ENCODE data around the gene RFTN1.

RFTN1 gene

GRCh38 chr3:16266714-16267113 lies 246.8 kb downstream of the RFTN1 start:
- DNase-seq: no peak
- Histone ChIP-seq H4K8ac (ENCODE audit: low read depth, low read length) (no peak overlapping the region), H2BK15ac (replicated peaks; ENCODE audit: low read depth) (no peak overlapping the region), H3K36me3 (ENCODE audit: control insufficient read depth, insufficient read depth, low read length) (no peaks in the 10 kb centered on the region), H3K79me1 (ENCODE audit: low read length) (peaks cover 9% of the 10 kb centered on the region), H2BK5ac (ENCODE audit: low read length) (no peak overlapping the region), H3K56ac (ENCODE audit: low read length) (no peak overlapping the region), H3K27ac (ENCODE audit: low read depth, low read length) (no peak overlapping the region), H3K4me3 (ENCODE audit: low read length) (no peak overlapping the region), H2BK120ac (ENCODE audit: low read depth, low read length) (no peak overlapping the region), H4K5ac (ENCODE audit: low read length) (no peak overlapping the region), H2AK5ac (ENCODE audit: low read length) (no peak overlapping the region), H3K79me2 (ENCODE audit: control insufficient read depth, insufficient read depth, low read length) (peaks cover 35% of the 10 kb centered on the region), H3K18ac (ENCODE audit: low read length) (no peak overlapping the region), H3K4ac (ENCODE audit: low read depth, low read length) (no peak overlapping the region), H3K27me3 (ENCODE audit: insufficient read depth, low read length, poor library complexity) (no peaks in the 10 kb centered on the region), H3K23ac (ENCODE audit: low read length) (no peak overlapping the region), H3K9ac (ENCODE audit: low read length) (no peak overlapping the region), H3K4me2 (ENCODE audit: low read length) (no peak overlapping the region), H3K4me1 (ENCODE audit: control insufficient read depth, low read depth, low read length) (no peaks in the 10 kb centered on the region)
- WGBS (ENCODE audit: extremely low coverage, insufficient coverage, low lambda C conversion rate): no CpG with 5 or more reads among the region's 3 CpGs
